GM19035 (cell line): Measurements from ENCODE around the gene WNK2.
"Not testable (repeated sequence)": the region's sequence is repeated elsewhere in the genome, so short reads cannot be mapped to it uniquely, and the experiment has no call there.

Source experiments
- ATAC-seq: cut with Tn5 transposase; IDR thresholded peaks from one replicate; pipeline ENCODE4 v1.9.1; 2021; ENCODE audit not compliant: unreplicated experiment

Gene WNK2

DNA sequence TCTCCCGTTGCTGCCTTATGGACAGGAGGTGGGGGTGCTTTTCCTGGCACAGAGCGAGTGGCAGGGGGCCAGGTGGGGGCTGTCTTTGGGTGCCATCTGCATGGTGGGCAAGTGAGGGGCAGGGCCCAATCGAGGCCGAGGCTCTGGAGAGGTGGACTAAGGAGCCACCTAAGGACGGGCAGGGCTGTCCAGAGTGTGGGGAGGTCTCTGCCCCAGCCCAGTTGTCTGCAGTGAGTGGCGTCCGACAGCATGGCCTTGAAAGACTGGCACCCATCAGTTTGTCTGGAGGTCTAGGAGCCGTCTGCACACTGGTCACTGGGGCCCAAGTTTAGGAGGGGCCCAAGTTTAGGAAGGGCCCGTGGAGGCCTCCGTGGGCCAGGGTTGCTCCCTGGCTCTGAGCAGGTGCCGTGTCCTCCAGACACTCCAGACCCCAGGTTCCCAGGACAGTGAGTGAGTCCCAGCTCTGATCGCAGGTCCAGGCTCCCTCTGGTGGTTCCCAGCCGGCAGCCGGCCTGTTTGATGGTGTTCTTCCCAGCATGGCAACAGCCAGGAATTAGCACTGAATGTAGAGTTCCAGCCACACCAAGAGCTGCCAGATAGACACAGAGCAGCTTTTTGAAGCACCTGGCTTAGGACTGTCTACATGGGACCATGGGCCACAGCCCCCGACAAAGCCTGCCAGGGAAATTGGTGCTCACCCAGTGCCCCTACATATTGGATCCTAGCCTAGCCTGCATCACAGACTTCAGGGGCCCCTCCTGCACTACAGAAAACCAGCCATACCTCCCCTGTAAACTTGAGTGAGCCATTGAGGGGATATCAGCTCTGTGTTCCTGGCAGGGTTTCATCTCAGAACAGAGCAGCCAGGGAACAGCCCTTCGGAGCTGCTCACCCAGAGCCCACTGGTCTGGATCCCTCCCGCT, 120.9 kb downstream of the WNK2 start:
- no peak for ATAC-seq

DNA sequence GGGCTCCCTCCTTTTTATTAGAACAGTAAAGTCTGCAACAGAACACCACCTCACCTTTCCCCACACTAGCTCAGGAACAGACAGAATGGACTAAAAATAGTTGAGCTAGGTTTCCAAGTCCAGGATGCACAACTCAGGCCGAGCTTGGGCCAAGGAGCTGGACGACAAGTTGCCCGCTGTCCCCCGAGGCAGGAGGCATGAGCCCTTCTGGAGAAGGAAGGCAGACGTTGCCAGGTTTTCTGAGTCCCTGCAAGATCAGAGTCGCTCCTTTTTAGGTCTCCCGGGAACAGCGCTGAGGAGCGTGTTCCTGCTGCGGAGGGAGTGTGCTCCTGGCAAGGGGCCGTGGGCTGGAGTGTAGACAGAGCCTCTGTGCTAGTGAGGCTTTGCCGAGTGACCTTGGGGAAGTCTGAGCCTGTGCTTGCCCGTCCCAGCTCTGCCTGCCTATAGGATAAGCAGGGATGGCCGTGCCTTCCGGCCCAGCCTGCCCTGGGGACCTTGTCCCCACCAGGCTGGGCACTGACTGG, 121.6 kb downstream of the WNK2 start:
- no peak for ATAC-seq

DNA sequence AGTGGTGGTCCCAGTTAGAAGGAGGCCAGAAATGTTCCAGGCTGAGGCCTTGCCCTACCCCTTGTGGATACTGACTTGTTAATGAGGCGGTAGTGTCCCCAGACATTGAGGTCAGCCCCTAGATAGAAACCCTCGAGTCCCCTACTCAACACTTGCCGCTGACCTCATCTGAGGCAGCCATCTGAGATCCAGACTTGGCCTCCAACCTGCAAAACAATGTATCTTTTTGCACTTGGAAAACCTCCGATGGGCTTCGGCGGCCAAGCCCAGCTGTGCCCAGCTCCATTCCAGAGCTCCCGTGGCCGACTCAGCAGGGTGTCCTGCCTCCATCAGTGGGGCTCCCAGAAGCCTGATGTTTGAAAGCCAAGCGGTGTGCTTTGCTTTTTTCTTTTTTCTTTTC, 122.1 kb downstream of the WNK2 start:
- no peak for ATAC-seq

DNA sequence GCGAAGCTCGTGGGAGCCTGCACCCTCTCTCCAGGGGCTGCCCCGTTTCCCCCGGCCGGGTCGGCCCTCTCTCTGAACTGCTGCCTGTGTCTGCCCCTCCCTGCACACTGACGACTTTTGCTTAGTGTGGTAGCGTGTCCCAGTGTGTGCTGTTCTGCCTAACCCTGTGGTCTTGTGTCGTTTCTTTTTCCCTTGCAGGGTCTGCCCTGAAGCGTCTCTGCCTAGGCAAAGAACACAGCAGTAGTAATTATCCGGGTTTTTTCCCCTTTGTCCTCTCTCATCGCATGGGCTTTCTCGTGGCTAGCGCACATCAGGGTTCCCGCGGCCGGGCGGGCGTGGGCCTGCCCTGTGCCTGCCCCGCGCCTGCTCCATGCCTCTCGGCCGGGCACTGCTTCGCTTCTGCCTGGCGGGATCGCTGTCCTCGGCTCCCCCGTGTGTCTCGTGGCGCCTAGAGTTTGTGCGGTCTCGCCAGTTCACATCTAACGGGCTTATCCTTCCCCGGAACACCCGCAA, 122.7 kb downstream of the WNK2 start:
- no peak for ATAC-seq

DNA sequence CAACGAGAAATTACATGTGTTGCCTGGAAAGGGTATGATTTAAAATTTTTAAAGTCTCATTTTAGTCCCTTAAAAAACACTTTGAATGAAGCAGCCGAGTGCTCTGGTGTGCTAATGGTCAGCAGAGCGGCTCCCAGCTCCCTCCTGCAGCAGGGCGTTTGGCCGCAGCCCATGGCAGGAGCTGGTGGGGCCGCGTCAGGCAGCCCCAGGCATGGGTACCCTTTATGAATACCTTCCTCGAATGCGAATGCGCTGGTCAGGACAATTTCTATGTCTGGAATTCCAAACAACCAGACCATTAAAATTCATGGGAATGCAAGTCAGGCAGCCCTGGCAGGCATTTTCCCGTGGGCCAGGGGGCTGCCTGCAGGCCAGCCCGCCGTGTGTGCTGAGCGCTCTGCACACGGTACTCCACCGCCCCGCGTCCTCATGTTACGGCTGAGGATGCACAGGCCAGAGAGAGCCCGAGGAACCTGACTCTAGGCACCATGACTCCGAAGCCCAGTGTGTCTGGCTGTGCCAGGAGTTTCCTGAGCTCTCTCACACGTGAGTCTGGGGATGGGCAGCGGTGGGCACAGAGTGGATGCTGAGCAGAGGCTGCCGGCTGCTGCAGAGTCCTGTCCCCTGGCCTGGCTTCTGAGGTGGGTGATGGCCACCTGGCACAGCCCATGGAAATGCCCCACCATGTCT, 123.7 kb downstream of the WNK2 start:
- no peak for ATAC-seq

DNA sequence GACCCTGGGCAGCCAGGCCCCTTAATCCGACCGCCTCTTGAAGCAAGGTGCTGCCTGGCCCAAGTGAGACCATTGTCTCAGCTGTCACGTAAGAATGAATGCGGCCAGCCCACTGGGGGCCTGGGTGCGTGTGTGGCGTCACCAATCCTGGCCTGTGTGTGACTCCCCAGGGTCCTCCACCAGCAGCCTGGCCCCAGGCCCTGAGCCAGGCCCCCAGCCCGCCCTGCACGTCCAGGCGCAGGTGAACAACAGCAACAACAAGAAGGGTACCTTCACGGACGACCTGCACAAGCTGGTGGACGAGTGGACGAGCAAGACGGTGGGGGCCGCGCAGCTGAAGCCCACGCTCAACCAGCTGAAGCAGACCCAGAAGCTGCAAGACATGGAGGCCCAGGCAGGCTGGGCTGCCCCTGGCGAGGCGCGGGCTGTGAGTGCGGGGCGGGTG, 124.2 kb downstream of the WNK2 start:
- ATAC-seq = no peak

DNA sequence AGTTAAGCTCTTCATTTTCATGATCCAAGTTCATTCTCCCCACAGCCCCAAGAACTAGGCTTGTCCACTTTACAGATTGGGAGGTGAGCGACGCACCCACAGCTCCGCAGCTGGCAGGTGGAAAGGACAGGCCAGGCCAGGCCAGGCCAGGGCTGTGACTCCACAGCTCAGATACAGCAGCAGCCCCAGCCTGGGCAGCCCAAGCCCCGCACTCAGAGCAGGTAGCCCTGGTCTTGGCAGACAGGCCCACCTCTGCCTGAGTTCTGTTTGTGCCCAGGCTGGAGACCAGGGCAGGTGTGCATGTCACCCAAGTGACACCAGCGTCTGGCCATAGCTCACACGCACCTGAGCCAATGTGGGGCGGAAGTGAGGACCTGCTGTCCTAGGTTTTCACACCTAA, 124.7 kb downstream of the WNK2 start:
- no peak for ATAC-seq

DNA sequence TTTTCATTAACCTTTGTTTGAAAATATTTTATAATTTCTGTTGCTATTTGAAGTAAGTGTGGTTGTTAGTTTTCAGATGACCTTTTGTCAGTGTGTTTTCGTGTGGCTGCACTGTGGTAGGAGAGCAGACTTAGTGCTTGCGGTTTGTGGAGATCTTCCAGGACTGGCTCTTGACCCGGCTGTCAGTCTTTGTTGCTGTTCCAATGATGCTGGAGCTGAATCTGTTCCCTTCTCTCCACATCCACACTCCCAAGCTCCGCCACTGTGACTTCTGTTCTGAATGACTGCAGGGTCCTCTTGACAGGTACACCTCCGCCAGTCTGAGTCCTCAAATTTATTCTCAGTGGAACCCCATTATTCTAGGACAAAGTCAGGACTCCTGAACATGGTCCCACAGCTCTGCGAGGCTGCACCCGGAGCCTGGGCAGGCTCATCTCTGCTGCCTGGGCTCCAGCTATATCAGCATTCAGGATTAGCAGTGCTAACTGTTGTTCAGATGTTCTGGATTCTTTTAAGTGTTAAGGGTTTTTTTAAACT, 126.0 kb downstream of the WNK2 start:
- no peak for ATAC-seq

DNA sequence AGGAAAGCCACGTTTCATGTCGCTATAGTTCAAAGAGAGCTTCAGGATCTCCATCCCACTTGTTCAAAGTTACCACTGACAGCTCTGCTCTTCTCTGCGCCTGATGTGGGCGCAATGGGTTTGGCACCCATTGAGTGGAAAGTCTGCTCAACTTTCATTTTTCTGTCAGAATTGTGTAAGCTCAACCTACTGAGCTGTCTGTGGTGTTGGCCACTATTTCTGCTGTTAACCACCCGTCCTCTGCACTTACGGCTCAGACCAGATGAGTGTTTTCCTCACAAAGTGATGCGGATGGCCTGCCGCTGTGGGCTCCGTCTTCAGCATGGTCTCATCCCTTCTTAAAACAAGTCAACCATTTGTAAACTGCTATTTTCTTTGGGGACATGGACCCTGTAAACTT, 131.2 kb downstream of the WNK2 start:
- no peak for ATAC-seq

DNA sequence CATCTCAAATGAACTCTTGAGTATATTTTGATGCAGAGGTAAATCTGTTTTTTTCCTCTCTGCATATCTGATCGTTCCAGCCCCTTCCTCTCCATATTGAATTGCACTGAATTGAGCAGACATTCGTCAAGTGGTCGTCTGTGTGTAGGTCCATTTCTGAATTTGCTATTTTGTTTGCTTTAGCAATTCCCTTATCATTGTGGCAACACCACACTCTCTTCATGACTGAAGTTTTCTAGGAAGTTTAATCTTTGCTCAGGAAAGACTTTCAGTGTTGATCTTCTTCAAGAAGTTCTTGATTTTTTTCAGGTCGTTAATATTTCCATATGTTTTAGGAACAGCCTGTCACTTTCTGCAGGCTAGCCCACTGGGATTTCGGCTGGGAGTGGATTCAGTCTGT, 132.0 kb downstream of the WNK2 start:
- no peak for ATAC-seq

DNA sequence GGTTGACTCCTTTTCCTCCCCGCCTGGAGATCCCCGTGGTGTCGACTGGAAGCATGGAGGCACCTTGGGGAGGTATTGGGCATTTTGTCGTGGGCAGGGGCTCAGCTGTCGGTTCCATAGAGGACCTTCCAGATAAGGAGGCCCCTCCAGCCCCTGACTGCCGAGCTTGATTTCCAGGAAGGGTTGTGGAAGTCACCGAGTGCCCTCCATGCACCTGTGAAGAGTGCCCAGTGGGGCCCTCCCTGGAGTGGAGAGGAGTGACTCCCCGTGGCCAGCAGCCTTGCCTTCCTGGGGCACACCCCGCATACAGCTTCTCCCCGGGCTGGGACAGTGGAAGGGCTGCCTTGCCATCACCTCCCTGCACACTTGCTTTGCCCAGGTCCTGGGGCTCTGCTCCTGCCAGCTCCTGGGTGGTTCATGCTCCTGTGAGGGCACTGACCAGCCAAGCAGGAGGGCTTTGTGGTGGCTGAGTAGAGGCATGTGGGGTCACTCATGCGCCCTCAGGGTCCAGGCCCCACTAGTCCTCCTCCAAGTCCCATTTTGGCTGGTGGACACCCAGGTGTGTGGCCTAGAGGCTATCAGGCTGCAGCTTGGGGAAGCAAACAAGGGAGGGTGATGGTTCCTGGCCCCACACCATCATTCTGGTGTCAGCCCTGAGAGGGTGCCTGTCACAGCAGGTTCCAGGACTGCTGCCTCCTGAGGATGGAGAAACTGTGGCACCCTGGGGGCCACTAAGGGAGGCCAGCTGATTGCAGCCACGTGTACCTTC, 133.0 kb downstream of the WNK2 start:
- no peak for ATAC-seq

DNA sequence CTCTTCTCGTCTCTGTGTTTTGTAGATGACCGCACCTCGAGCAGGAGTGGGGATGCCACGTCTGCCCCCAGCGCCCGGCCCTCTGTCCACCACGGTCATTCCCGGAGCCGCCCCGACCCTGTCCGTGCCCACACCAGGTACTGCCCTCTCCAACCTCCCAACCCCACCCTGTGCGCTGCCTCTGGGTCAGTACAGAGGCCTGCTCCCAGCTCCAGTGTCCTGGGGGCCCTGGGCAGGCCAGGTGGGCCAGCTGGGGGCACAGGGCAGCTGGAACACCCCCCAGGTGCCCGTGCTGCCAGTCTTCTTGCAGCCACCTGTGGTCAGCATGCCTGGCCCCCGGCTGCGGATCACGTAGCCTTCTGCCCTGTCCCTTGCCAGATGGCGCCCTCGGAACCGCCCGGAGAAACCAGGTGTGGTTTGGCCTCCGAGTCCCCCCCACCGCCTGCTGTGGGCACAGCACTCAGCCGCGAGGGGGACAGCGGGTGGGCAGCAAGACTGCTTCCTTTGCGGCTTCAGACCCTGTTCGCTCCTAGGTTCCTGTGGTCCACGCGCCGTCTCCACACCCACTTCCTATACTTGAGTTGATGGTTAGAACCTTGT, 133.7 kb downstream of the WNK2 start:
- no peak for ATAC-seq

DNA sequence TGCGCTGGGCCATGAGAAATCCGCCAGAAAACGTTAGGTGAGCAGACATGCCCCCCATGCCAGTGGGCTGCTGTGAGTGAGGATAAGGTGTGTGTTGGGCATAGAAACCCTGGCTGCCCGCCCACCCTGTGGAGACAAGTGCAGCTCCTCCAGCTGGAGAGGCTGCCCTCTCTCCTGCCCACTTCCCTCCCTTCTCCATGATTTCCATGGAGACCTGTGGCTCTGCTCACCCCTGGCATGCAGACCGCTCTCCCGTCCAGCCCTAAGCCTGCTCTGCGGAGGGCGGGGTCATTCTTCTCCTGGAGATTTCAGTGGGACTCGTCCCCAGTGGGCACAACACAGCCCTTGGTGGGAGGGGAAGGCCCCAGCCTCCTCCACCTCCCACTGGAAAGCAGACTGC, 134.5 kb downstream of the WNK2 start:
- ATAC-seq = no peak

DNA sequence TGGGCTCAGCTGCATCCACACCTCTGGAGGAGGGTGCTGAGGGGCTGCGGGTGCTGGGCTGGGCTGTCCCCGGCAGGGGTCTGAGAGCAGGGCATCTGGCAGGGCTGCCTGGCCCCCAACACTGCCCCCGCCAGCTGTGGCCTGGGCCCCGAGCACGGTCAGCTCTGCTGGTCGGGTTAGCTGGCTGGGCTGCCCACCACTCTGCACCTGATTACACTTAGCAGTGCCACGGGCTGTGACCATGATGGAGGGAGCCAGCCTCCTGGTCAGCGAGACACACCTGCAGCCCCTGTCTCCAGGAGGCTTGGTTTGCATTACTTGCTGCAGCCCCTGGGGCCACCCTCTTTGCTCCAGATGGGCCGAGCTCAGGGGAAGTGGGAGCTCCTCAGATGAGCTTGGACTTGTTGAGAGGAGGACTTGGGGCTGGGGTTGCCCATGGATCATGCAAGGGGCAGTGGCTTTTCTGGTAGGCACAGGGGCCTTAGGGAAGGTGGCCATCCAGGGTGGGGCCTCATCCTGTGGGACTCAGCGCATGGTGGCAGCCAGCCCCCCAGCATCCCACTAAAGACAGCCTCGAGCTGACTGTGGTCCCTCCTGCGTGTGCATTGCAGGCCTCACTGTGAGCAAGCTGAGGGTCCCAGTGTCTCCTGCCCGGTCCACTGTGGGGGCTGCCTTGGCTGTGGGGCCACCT, 135.5 kb downstream of the WNK2 start:
- no peak for ATAC-seq

DNA sequence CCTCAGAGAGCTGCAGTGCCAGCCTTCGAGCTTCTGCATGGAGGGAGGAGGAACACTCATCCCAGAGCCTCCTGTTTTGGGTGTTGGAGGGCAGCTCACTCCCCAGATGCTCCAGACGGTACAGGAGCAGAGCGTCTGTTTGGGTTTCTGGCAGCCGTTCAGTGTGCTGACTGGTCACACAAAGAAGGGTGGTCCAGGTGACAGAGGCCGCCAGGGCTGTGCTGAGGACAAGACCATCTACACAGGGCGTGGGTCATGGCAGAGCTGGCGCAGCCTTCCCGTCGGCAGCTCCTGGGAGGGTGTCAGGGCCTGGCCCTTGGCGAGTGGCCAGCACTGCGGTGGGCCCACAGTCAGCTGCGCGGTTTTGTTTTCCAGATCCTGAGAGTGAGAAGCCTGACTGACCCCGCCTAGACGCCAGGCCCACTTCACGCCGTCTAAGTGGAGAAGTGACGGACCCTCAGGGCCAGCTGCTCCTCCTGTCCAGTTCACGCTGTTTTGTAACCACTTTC, 136.1 kb downstream of the WNK2 start:
- ATAC-seq = no peak

DNA sequence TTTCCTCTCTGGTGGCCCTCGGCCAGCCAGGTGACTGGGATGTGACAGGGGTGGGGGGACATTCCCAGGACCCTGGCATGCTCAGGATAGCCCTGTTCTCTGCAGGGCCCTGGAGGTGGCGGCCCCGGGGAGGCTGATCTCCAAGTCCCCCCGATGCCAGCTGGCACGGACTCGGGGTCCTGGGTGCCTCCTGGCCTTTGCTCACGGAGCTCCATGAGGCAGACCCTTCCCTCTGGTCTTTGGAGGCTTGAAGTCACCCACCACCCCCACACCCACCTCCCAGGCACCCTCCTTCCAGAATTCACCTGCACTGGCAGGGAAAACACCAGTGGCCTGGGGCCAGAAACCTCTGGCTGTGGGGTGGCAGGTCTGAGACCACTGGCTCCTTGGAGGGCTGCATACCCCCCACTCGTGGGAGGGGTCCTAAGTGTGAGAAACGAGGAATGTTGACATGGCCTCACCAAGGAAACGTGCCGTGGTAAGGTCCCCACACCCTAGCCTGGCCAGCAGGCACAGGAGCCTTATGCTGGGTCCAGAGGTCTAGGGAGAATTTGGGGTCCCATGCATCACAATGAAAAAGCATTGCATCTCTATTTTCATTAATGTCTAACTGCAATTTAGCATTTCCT, 136.8 kb downstream of the WNK2 start:
- no peak for ATAC-seq

DNA sequence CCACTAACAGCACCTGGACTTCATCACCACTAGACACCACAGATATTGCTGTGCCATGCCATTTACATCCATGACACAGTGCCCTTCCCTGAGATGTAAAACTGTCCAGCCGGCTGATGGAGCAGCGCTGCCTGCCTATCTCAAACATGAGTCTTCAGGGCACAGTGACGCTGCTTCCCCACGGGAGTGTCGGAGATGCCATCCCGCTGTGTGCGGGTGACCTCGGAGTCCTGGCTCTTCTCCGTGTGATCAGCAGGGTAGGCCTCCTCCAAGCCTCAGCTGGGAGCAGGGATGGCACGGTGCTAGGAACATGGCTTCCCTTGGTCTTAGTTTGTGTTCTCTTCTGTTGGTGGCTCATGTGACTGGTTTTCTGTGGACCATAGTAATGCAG, 137.3 kb downstream of the WNK2 start:
- no peak for ATAC-seq

DNA sequence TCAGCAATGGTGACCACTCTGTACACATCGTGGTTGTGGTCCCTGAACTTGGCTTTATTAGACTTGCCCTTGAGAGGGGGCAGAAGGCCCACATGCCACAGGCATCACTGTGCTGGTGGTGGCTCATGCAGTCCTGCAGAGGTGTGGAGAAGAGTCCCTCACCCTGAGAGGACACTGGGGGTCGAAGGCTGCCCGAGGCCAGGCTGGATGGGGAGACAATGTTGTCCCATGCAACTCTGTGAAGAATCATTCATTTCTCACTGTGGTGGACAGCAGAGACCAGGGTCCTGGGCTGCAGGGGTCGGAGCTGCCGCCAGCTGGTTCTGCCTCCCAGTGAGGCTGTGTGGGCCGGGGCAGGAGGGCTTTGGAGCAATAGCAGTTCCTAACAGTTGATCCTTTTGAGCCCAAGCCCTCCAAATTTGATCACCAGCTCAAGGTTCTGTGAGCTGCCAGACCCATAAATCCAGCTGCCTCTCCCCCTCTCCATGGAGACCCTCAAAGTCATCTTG, 139.6 kb downstream of the WNK2 start:
- not testable (repeated sequence) for ATAC-seq
